MM.1S (cell line): ENCODE measurements around the gene MDH2.
"Not testable (repeated sequence)": the region's sequence is repeated elsewhere in the genome, so short reads cannot be mapped to it uniquely, and the experiment has no call there.

Experiments
- DNase-seq: peaks from one replicate; pipeline ENCODE4 v3.0.0-alpha.2; 2015
- H2AFZ ChIP-seq: fragments of 300-600 bp; sonication (generic); 2 replicates; pipeline ENCODE4 v1.6.0; 2016; ENCODE audit warnings: antibody characterized with exemption, low read length
- H3F3A ChIP-seq: fragments of 300-600 bp; sonication (generic); 2 replicates; pipeline ENCODE4 v1.6.1; 2016; ENCODE audit warnings: mild to moderate bottlenecking, antibody characterized with exemption, low read length, moderate library complexity, mixed read lengths; ENCODE audit not compliant: insufficient read depth
- H3K27ac ChIP-seq: fragments of 300-600 bp; sonication (generic); 2 replicates; pipeline ENCODE4 v1.5.1; 2016; ENCODE audit warnings: mild to moderate bottlenecking, low read length
- H3K27me3 ChIP-seq: fragments of 300-600 bp; sonication (generic); replicated peaks from 2 replicates; pipeline ENCODE4 v1.6.0; 2016; ENCODE audit warnings: low read length; ENCODE audit not compliant: insufficient read depth
- H3K36me3 ChIP-seq: fragments of 300-600 bp; sonication (generic); replicated peaks from 2 replicates; pipeline ENCODE4 v1.6.1; 2016; ENCODE audit warnings: mild to moderate bottlenecking, low read length, mixed read lengths; ENCODE audit not compliant: insufficient read depth
- H3K4me1 ChIP-seq: fragments of 300-600 bp; sonication (generic); 2 replicates; pipeline ENCODE4 v1.6.1; 2016; ENCODE audit warnings: low read length, mixed read lengths
- H3K4me2 ChIP-seq: fragments of 300-600 bp; sonication (generic); 2 replicates; pipeline ENCODE4 v1.6.0; 2016; ENCODE audit warnings: low read depth, low read length
- H3K4me3 ChIP-seq: fragments of 300-600 bp; sonication (generic); 2 replicates; pipeline ENCODE4 v1.5.1; 2016; ENCODE audit warnings: low read length, mixed read lengths
- H3K79me2 ChIP-seq: fragments of 300-600 bp; sonication (generic); 2 replicates; pipeline ENCODE4 v1.6.1; 2016; ENCODE audit warnings: mixed run types, low read length, mixed read lengths
- H3K9ac ChIP-seq: fragments of 300-600 bp; sonication (generic); 2 replicates; pipeline ENCODE4 v1.6.1; 2016; ENCODE audit warnings: low read length, mixed read lengths
- H3K9me2 ChIP-seq: fragments of 300-600 bp; sonication (generic); replicated peaks from 2 replicates; pipeline ENCODE4 v1.6.1; 2016; ENCODE audit warnings: mild to moderate bottlenecking, low read length, mixed read lengths; ENCODE audit not compliant: insufficient read depth
- H3K9me3 ChIP-seq: fragments of 300-600 bp; sonication (generic); replicated peaks from 2 replicates; pipeline ENCODE4 v1.6.1; 2016; ENCODE audit warnings: mild to moderate bottlenecking, low read length, mixed read lengths; ENCODE audit not compliant: insufficient read depth
- H4K20me1 ChIP-seq: fragments of 300-600 bp; sonication (generic); 2 replicates; pipeline ENCODE4 v1.6.1; 2016; ENCODE audit warnings: mild to moderate bottlenecking, low read length, moderate library complexity, mixed read lengths; ENCODE audit not compliant: insufficient read depth
- CTCF ChIP-seq: fragments of 300-600 bp; sonication (generic); IDR thresholded peaks from 2 replicates; pipeline ENCODE4 v1.5.1; 2016; ENCODE audit warnings: antibody characterized with exemption, low read length, mixed read lengths
- EZH2 ChIP-seq: fragments of 300-600 bp; sonication (generic); optimal IDR thresholded peaks from 2 replicates; pipeline ENCODE3; 2017; ENCODE audit warnings: low read depth, mild to moderate bottlenecking, antibody characterized with exemption, low read length, mixed read lengths
- EZH2phosphoT487 ChIP-seq: fragments of 300-600 bp; sonication (generic); IDR thresholded peaks from 2 replicates; pipeline ENCODE4 v1.6.1; 2018; ENCODE audit warnings: antibody characterized with exemption, low read length

The MDH2 gene

GRCh38 chr7:76009672-76010600 lies 38.0 kb upstream of the MDH2 start:
- no peaks in the 10 kb centered on the region for H3K27me3 ChIP-seq
- peaks cover 4% of the 10 kb centered on the region; the same call in 1 of the 2 replicates for H3K4me1 ChIP-seq
- H3K36me3 ChIP-seq: no peaks in the 10 kb centered on the region
- H3K4me3 ChIP-seq: no peak overlapping the region
- no peaks in the 10 kb centered on the region for H4K20me1 ChIP-seq
- H3K9me3 ChIP-seq: no peaks in the 10 kb centered on the region
- H3K9ac ChIP-seq: no peak overlapping the region
- no peak for TF ChIP-seq EZH2
- no peak for TF ChIP-seq CTCF
- no peak for TF ChIP-seq EZH2phosphoT487
- no peak overlapping the region for H3K27ac ChIP-seq
- DNase-seq: no peak
- H3K79me2 ChIP-seq: no peaks in the 10 kb centered on the region
- H3K4me2 ChIP-seq: no peak overlapping the region
- H3K9me2 ChIP-seq: no peaks in the 10 kb centered on the region
- H3F3A ChIP-seq: peaks cover 4% of the 10 kb centered on the region; the same call in 1 of the 2 replicates
- no peak overlapping the region for H2AFZ ChIP-seq

- Histone ChIP-seq H4K20me1 (no peaks in the 10 kb centered on the region), H3K9me2 (no peaks in the 10 kb centered on the region), H3K4me3 (no peak overlapping the region), H3K4me1 (peaks cover 4% of the 10 kb centered on the region; the same call in 1 of the 2 replicates), H3K4me2 (no peak overlapping the region), H3K27ac (no peak overlapping the region), H2AFZ (no peak overlapping the region), H3K27me3 (no peaks in the 10 kb centered on the region), H3K36me3 (no peaks in the 10 kb centered on the region), H3K79me2 (no peaks in the 10 kb centered on the region), H3K9ac (no peak overlapping the region), H3F3A (peaks cover 4% of the 10 kb centered on the region; the same call in 1 of the 2 replicates), H3K9me3 (no peaks in the 10 kb centered on the region)
- TF ChIP-seq EZH2 (no peak), CTCF (no peak), EZH2phosphoT487 (no peak)
- no peak for DNase-seq
Measured at GRCh38 chr7:76011442-76011861, 36.5 kb upstream of the MDH2 start.

- TF ChIP-seq CTCF: no peak
- TF ChIP-seq EZH2: no peak
- no peak for TF ChIP-seq EZH2phosphoT487
- no peaks in the 10 kb centered on the region for H3K9me2 ChIP-seq
- no peaks in the 10 kb centered on the region for H3K27me3 ChIP-seq
- no peak overlapping the region for H3K27ac ChIP-seq
- H3K79me2 ChIP-seq: no peaks in the 10 kb centered on the region
- H2AFZ ChIP-seq: no peak overlapping the region
- no peaks in the 10 kb centered on the region for H4K20me1 ChIP-seq
- H3K9ac ChIP-seq: no peak overlapping the region
- DNase-seq: no peak
- H3K9me3 ChIP-seq: no peaks in the 10 kb centered on the region
- peaks cover 9% of the 10 kb centered on the region; the same call in 1 of the 2 replicates for H3K4me1 ChIP-seq
- no peaks in the 10 kb centered on the region for H3F3A ChIP-seq
- H3K4me3 ChIP-seq: no peak overlapping the region
- no peak overlapping the region for H3K4me2 ChIP-seq
- no peaks in the 10 kb centered on the region for H3K36me3 ChIP-seq
Measured at GRCh38 chr7:76016191-76016947, 31.5 kb upstream of the MDH2 start.

GRCh38 chr7:76018520-76018919 lies 29.4 kb upstream of the MDH2 start:
- not testable (repeated sequence) for H4K20me1 ChIP-seq, H3K9me3 ChIP-seq, H3K4me3 ChIP-seq, H3K27me3 ChIP-seq, H3K27ac ChIP-seq, H3K4me2 ChIP-seq, H3K9me2 ChIP-seq, H3K79me2 ChIP-seq, H3K36me3 ChIP-seq, H3K4me1 ChIP-seq, DNase-seq, H3F3A ChIP-seq, H3K9ac ChIP-seq, H2AFZ ChIP-seq
